ENCODE data around the gene PHEX.

PHEX gene

DNA sequence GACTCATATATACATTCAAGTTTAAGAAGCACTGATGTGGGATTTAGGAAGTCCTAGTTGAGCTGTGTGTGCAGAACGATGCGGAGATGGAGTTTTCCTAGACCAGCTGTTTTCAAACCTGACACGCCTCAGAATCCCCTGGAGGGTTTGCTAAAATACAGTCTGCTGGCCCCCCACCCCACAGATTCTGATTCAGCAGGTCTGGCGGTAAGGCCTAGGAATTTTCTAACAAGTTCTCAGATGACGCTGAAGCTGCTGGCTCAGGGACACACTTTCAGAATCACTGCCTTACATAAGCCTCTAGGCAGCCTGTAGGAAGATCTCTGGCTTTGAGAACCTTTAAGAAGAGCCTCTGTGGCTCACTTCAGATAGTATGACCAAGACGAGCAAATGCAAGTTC is 73.1 kb downstream of the PHEX start:
- no peak for DNase-seq (ENCODE audit: low spot score)

DNA sequence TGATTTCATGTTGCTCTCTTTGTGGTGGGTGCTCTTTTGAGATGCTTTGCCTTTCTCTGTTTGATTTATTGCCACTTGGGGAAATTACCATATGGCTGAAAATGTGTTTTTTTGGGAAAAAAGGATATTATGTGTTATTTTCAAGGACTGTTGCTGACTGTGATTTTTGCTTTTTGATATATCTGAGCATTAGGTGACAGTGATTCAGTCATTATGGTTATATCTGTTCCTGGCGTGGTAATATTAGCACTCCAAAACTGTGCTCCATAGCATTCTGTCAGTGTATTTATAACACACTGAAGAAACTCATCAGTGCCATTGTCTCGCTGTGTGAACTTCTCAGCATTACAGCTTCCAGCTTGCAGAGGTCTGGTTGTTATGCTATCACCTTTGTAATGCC is 73.8 kb downstream of the PHEX start:
- no peak for DNase-seq (ENCODE audit: low spot score)

DNA sequence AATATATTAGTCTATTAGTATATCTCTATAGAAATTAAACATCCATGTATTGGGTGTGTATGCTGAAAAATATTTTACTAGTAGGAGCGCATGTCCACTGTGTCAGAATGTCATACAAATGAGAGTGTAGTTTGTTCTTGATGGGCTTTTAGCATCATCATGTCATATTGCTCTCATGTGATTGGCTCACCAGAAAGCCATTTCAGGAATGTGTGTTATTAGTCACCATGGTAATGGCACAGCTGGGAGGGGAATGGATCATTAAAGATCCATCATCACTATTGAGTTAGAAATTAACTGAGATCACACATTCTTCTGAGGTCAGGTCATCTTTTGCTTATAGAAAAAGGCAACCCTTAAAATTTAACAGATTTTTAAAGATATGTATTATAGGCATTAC is 77.3 kb downstream of the PHEX start:
- DNase-seq (ENCODE audit: low spot score): no peak

DNA sequence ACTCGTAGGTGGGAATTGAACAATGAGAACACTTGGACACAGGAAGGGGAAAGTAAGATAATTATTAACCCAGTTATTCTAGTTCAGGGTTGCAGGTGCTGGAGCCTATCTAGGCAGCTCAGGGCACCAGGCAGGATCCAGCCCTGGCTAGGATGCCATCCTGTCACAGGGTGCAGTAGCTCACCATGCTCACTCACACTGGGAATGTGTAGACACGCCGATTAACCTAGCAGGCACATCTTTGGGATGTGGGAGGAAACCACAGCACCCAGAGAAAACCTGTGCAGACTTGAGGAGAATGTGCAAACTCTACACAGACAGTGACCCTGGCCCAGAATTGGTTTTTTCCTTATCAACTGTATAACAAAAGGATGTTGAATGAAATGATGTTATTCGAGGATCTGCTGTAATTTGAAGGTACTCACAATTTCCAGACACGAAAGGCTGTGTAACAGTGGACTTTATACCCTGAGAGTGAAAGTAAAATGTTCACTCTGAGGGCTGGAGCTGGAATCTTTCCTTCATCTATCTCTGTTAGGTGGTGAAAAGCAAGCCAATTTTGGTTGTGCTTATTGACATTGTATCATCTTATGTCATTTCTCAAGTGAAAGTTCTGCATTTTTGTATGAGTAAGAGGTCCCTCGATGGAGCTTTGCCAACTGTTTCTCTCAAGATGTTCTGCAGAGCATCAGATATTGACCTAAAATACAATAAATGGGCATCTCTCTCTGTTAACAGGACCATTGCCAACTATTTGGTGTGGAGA is 78.8 kb downstream of the PHEX start:
- no peak for DNase-seq (ENCODE audit: low spot score)

DNA sequence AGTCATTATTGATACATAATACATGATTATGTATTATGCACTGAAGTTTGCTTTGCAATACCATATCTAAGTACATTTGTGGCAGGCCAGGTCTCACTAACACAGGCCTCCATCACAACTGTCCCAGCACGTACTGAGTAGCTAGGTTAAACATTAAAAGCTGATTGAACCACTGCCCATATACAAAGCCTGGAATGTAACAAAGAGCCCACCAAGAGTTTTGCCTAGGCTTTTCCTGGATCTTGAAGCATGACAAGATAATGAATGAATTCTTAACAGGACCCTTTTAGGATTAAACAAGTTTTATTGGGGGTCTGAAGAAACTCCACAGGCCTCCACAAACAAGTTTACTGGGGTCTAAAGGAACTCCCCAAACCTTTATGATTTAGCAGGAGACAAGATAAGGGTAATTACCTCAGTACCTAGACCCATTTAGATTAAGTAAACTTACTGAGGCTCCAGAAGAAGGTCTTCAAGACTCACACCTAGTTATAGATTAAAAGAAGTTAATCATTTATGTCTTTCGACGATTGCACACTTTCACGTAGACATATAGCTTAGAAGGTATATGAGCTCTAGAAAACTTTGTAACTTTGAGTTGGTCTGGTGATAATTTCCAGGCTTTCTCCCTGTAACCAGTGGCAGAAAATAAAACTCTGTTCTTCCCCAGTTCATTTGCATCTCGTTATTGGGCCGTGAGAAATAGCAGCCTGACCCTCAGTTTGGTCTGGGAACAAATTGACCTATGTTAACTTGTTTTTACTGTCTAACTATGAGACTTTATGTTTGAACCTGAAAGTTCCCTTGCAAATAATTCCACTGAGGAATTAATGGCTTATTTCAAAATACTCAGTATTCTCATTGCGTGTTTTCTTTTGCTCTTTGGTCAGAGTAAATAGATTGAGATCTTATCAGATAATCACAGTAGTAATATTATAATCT is 84.8 kb downstream of the PHEX start:
- DNase-seq (ENCODE audit: low spot score): no peak

DNA sequence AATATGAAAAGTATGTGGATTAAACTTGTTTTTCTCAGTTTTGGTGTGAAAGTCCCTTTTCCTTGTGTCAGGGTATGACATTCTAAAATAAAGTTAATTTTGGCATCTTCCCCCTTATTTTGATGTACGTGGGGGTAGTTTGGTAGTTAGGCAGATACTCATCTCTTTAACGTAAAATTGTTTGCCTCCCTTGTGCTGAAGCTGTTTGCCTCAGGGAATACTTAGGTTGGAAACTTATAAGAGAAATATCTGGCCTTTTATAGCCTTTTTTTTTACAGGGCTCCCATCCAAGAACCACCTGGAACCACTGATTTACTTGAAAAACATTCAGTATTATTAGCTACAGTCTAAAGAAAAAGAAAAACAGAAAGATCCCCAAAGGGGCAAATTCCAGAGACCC is 85.5 kb downstream of the PHEX start:
- no peak for DNase-seq (ENCODE audit: low spot score)

DNA sequence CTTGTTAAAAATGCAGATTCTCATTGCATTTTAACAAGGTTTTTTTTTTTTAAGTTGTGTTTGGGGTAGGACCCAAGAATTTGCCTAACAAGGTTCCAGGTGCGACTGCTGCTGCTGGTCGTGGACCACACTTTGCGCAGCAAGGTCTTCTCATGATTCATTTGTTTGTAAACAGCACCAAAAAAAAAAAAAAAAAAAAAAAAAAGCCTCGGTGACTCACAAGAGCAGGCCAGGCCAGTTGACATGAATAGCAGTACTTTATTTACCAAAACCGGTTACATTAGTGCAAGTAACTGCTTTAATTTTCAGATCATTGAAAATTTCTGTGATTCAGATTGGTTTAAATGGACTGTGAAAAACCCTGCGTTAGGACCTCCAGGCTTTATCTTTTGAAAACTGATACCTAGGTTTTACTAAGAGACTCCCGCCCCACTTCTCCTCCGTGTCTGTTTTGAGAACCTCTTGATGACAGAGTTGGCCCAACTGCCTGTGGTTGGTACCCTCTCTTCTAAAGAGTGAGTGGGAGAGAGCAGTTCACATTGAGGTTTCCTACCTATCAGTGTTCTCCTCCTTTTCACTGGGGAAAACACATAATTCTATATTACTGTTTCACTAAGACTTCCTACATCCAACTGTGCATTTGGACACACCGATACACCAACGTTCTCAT is 86.2 kb downstream of the PHEX start:
- no peak for DNase-seq (ENCODE audit: low spot score)

DNA sequence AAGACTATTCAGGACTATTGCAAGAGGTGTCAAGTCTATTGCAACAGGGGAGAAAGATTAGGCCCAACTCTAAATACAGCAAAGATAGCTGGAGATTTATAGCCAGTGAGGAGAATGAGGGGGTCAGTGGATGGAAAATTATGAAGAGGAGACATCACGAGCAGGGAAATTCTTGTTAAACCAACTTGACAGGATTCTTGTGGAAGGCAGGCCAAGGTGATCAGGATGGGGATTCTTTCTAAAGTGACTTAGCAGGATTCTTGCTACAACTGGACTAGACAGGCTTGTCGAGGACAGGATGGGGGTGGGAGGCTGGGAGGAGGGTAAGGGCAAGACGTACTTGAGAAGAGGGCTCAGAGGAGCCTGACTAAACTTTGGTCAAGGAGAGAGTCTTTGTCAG is 89.0 kb downstream of the PHEX start:
- no peak for DNase-seq (ENCODE audit: low spot score)

DNA sequence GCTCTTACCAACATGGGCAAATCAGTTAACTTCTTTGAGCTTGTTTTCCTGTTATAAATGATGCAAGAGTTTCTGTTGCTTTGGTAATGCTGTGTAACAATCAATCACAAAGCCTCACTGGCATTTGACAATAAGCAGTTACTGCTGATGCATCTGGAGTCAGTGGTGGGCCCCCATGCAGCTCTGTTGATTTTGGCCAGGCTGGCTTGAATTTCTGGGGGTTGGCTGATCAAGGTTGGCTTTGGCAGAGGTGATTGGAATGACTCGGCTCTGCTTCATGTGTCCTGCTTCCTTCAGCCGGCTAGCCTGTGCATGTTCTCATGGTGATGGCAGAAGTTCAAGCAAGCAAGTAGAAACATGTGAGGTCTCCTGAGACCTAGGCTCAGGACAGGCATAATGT is 90.4 kb downstream of the PHEX start:
- no peak for DNase-seq (ENCODE audit: low spot score)

DNA sequence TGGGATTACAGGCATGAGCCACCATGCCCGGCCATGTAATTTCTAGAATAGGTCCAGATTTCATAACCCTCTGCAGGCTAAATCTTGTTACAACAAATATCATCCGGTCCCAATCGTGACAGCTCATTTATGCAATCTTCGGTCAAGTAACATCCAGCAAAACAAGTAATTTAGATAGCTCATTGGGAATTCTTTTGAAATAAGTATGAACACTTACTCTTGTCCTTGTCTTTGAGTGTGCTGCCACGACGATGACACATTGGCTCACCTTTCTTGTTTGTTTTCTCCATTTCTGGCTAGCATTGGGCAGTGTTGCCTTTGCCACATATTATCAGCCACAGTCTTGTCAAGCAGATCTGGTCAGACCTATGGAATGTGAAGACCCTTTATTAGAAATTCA is 92.0 kb downstream of the PHEX start:
- no peak for DNase-seq (ENCODE audit: low spot score)

DNA sequence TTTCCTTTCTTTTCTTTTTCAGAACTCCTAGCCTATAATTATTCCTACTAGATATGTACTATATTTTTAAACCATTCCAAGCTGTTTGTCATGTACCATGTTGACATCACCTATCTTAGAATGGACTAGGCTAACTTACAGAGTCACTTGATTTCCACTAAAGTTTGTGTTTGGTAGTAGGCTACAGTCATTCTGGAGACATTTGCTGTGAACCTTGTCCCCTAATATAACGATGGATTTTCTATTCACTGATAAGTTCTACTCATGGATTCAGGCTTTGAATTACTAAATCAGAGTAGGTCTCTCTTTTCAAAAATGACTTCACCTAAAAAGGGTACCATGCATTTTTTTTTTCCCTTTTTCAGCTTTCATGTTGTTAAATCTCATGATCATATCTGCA is 93.4 kb downstream of the PHEX start:
- no peak for DNase-seq (ENCODE audit: low spot score)

DNA sequence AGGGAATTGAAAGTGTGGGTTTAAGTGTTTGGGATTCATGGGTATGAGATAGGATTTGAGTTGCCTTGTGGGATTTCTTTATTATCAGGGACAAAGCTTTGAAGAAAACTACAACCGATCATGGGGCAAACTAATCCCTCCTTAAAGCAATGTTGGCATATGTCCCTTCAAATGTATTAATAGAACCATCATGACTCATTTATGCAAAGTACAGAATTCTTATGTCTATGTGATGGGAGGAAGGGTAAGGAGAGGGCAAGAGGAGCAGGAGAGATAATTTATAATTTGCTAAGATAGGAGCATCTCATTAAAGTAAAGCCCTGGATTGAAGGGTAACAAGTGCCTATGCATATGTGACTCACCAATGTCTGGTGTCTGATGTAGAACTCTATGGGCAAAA is 94.2 kb downstream of the PHEX start:
- DNase-seq (ENCODE audit: low spot score): no peak

DNA sequence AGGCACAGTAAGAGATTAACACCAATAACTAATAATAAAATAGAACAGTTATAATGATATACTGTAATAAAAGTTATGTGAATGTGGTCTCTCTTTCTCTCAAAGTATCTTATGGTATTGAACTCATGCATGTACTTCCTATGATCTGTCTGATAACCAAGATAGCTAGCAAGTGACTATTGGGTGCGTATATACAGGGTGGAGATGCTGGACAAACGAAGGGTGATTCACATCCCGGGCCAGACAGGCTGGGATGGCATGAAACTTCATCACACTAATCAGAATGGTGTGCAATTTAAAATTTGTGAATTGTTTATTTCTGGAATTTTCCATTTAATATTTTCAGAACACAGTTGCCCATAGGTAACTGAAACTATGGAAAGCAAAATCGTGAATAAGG is 96.8 kb downstream of the PHEX start:
- no peak for DNase-seq (ENCODE audit: low spot score)

DNA sequence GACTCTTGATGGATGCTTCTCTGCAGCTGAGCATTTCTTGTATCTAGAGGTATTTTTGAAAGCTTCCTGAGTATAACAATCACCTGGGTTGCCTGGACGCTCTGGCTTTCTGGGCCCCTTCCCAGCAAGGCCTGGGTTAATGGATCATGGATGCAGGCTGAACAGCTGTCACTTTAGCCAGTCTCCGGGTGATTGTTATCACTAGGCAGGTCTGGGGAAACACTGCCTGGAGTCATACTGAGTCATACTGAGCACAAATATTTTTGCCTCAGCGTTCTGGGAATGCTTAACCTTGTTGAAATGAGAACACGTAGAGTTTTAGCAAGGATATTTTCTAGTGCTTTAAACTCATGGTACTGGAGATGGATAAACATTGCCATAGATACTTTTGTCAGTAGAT is 102.6 kb downstream of the PHEX start:
- DNase-seq (ENCODE audit: low spot score): no peak

DNA sequence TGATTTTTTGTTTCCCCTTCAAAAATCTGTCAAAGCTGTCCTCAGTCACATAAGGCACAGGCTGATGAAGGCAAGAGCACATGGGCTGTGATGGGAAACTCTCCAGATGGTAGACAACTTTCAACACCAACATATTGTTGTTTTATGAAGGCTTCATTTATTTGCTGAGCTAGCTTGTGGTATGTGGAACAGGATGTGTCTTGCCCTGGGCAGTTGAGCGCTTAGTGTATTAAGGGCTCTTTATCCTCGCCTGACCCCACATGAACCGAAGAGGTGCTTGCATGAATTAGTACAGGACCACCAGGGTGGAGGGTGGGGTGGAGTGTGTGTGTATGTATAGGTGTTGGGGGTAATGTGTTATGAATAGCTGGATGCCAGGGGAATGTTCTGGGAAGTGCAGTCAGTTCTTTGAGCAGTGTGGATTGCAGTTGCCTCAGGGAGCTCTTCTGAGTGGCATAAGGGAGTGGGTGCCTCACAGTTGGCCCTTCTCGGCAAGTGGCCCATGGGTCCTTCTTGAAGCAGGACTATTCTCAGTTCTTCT is 103.1 kb downstream of the PHEX start:
- peak; percentile 45 for DNase-seq (ENCODE audit: low spot score)

DNA sequence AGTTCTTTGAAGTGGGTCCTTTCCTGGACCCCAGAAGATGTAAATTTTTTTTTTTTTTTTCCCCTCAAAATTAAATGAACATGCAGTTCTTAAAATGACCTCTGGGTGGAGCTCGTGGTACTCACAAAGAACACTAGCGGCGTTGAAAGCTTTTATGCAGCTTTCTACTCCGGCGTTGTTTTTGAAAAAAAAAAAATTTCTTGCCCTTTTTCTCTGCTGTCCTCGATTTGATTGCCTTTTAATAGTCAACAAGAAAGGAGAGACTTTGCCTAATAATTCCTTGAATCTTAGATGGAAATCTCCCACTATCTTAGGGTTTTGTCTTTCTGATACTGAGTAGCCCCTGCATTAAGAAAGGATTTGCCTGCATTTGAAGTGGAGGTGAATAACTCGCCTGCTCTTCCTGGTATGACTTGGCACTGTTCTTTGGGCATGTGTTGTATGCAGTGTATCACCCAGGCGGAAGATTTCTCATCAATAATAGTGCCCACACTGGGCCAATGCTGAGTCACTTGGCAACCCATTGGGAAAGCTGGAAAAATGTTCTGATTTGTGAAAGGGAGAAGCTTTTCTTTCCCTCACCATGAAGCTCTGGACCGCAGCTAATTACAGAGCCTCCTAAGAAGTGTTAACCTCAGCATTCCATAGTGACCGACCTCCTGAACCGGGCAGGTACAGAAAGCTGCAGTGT is 104.0 kb downstream of the PHEX start:
- DNase-seq (ENCODE audit: low spot score): no peak

DNA sequence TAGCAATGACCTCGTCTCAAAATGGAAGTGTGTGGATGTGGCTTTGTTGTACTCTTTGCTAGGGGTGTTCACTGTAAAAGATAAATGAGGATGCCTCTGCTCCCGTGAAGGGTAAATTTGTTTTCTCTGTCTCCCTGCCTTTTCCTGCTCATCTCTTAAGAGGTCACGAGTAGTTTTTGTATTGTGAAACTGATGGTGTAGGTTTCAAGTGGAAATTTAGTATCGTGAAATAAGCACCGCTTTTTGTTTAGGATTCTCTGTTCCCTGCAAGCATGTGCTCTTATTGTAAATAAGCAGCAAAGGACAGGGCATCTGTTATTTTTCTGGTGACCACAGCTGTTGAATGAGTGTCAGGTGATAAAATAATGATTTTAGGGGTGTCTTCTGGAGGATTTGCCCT is 104.6 kb downstream of the PHEX start:
- DNase-seq (ENCODE audit: low spot score): no peak

DNA sequence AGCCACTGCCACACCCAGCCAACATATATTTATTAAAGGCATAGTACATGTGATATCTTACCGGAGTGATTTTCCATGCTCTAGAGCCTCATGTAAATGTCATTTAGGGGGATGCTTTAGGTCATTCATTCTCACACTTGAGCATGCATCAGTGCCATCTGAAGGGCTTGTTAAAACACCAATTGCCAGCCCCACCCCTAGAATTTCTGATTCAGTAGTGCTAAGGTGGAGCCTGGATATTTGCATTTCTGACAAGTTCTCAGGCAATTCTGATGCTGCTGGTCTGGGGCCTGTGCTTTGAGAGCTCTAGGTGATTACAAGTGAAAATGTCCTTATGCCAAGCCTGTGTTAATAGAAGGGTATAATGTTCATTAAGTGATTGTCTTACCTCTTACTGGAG is 107.7 kb downstream of the PHEX start:
- DNase-seq (ENCODE audit: low spot score): no peak

DNA sequence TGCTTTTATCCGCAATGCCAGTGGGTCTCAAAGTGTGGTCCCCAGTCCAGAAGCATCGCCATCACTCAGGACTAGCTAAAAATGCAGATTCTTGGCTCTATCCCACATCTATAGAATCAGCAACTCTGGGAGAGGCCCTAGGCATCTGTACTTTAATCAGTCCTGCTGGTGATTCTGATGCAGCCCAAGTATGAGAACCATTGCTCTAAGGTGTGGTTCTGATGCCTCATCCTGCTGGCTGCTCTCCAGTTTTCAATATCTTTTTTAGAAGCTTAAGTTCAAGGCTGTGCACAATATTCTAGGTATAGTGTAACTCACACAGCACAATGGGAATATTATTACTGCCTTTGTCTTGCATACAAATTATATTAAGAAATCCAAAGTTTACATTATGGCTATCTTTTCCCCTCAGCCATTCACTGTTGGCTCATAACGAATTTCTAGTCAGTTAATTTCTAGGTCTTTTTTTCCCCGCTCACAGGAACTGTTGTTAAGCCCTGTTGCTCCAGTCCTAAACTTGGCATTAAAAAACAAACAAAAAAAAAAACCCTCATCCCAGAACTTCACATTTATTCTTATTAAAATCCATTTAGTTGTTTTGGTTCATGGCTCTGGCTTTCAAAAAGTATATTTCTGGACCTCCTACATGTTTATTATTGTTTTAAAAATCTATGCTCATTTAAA is 109.1 kb downstream of the PHEX start:
- DNase-seq (ENCODE audit: low spot score): no peak

DNA sequence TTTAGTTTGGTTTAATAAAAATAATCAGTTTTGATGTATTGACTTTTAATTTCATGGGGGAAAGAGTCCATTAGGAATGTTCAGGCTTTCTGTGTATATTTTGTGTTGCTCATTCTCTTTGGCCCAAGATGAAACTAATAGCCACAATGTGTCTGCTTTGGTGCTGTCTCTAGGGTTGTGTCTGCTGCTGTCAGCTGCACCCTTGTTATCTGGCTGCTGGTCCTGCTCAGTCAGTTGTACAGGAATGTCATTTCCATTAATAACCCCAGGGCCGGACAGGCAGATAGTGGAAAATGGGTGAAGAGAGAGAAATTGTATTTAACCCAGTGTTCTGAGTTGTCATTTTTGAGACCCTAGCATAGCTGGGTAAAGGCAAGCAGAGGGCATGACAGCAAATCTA is 115.1 kb downstream of the PHEX start:
- DNase-seq (ENCODE audit: low spot score): no peak

DNA sequence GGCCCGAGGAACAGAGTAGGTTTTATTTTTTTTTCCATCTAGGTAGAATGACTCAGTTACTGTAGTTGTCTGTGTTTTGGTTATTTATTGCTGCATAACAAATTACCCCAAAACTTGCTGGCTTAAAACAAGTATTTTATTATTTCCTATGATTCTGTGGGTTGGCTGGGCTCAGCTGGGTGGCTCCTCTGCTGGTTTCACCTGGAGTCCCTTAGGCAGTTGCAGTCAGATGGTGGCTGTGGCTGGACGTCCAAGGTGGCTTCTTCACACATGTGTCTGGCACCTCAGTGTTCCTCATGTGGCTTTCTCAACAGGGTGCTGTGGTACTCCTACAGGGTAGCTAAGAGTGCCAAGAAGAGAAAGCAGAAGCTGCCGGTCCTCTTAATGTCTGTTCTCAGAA is 115.8 kb downstream of the PHEX start:
- DNase-seq (ENCODE audit: low spot score): no peak
